ENCODE data around the gene ATP10B. TPM values are rescaled to one million over a fixed set of nuclear protein-coding genes. Genes with fewer than 3 reads are reported as not detected.

The ATP10B gene
- polyA plus RNA-seq, 1 of the 3 experiments (the other 2 are of a cell fraction) = not detected

GRCh38 chr5:160749682-160750081, 102.3 kb downstream of the ATP10B start:
- Histone ChIP-seq H3K9ac (no peak overlapping the region), H2AFZ (ENCODE audit: low read depth) (no peak overlapping the region), H3K4me2 (no peak overlapping the region), H3K4me3 (ENCODE audit: low read depth in 2 of 2, low read length in 1 of 2) (no peak overlapping the region), H3K9me3 (no peaks in the 10 kb centered on the region), H3K27me3 (ENCODE audit: insufficient read depth) (peaks cover 9% of the 10 kb centered on the region), H3F3A (replicated peaks; ENCODE audit: insufficient read depth) (no peaks in the 10 kb centered on the region), H4K20me1 (ENCODE audit: insufficient read depth) (no peaks in the 10 kb centered on the region), H3K79me2 (ENCODE audit: insufficient read depth) (no peaks in the 10 kb centered on the region), H3K4me1 (ENCODE audit: control insufficient read depth in 1 of 2, insufficient read depth in 2 of 2, low read depth in 1 of 2, low read length in 1 of 2) (no peaks in the 10 kb centered on the region), H3K36me3 (replicated peaks in 1 of 2; ENCODE audit: control insufficient read depth in 1 of 2, insufficient read depth in 2 of 2, low read length in 1 of 2) (no peaks in the 10 kb centered on the region), H3K27ac (ENCODE audit: low read depth in 2 of 2, low read length in 1 of 2) (no peak overlapping the region), H3K9me2 (no peaks in the 10 kb centered on the region)
- DNase-seq = no peak
- POLR2A ChIA-PET = no interaction called here
- WGBS (ENCODE audit: low lambda C conversion rate) = 3% methylated on average over 5 of the region's 5 CpGs
- TF ChIP-seq ELF1 (IDR thresholded peaks at IDR 0.05) (no peak), FOXJ3 (CRISPR knock-in tag; IDR thresholded peaks at IDR 0.05) (no peak), CHD2 (IDR thresholded peaks at IDR 0.05; ENCODE audit: low read length, partially characterized antibody) (no peak), SIN3A (IDR thresholded peaks at IDR 0.05; ENCODE audit: borderline replicate concordance, low read depth, low read length) (no peak), TEAD4 (IDR thresholded peaks at IDR 0.05; ENCODE audit: borderline replicate concordance, insufficient read depth) (no peak), IRF3 (IDR thresholded peaks at IDR 0.05; ENCODE audit: low read depth, low read length) (no peak)
- CTCF ChIA-PET = no interaction called here

- no peak for DNase-seq
- H3K36me3 ChIP-seq (replicated peaks in 1 of 2; ENCODE audit: control insufficient read depth in 1 of 2, insufficient read depth in 2 of 2, low read length in 1 of 2) = no peaks in the 10 kb centered on the region
- POLR2A ChIA-PET = no interaction called here
- TF ChIP-seq IRF3 (IDR thresholded peaks at IDR 0.05; ENCODE audit: low read depth, low read length) = no peak
- no peak for TF ChIP-seq NRF1 (IDR thresholded peaks at IDR 0.05; ENCODE audit: low read depth, low read length)
- no peak for TF ChIP-seq ZBTB33 (IDR thresholded peaks at IDR 0.05; ENCODE audit: borderline replicate concordance, low read depth)
- no peak for TF ChIP-seq TAF1 (IDR thresholded peaks at IDR 0.05; ENCODE audit: borderline replicate concordance, low read depth, low read length)
- no peak for TF ChIP-seq JUND (IDR thresholded peaks at IDR 0.05)
- no peak for TF ChIP-seq CTCF (IDR thresholded peaks at IDR 0.05)
- no peak for TF ChIP-seq GATA2 (CRISPR knock-in tag; IDR thresholded peaks at IDR 0.05)
- no peak for TF ChIP-seq FOXM1 (IDR thresholded peaks at IDR 0.05; ENCODE audit: low read depth)
- no peak for TF ChIP-seq EP300 (IDR thresholded peaks at IDR 0.05; ENCODE audit: borderline replicate concordance in 1 of 2, low read depth in 1 of 2, low read length in 1 of 2)
- TF ChIP-seq POLR2AphosphoS5 (IDR thresholded peaks at IDR 0.05; ENCODE audit: low read depth, low read length) = no peak
- TF ChIP-seq FOXJ3 (CRISPR knock-in tag; IDR thresholded peaks at IDR 0.05) = no peak
- H3F3A ChIP-seq (replicated peaks; ENCODE audit: insufficient read depth) = no peaks in the 10 kb centered on the region
- H3K27me3 ChIP-seq (ENCODE audit: insufficient read depth) = peaks cover 9% of the 10 kb centered on the region
- no peak overlapping the region for H3K27ac ChIP-seq (ENCODE audit: low read depth in 2 of 2, low read length in 1 of 2)
- H3K4me1 ChIP-seq (ENCODE audit: control insufficient read depth in 1 of 2, insufficient read depth in 2 of 2, low read depth in 1 of 2, low read length in 1 of 2) = no peaks in the 10 kb centered on the region
- H4K20me1 ChIP-seq (ENCODE audit: insufficient read depth) = no peaks in the 10 kb centered on the region
- 50% methylated on average over 3 of the region's 3 CpGs for WGBS (ENCODE audit: low lambda C conversion rate)
- no peaks in the 10 kb centered on the region for H3K9me3 ChIP-seq
- H3K4me3 ChIP-seq (ENCODE audit: low read depth in 2 of 2, low read length in 1 of 2) = no peak overlapping the region
- CTCF ChIA-PET = no interaction called here
- no peaks in the 10 kb centered on the region for H3K79me2 ChIP-seq (ENCODE audit: insufficient read depth)
- H3K9me2 ChIP-seq = no peaks in the 10 kb centered on the region
- H3K9ac ChIP-seq = no peak overlapping the region
- H2AFZ ChIP-seq (ENCODE audit: low read depth) = no peak overlapping the region
- H3K4me2 ChIP-seq = no peak overlapping the region
Measured at GRCh38 chr5:160749026-160749425, 103.0 kb downstream of the ATP10B start.

Measured in SK-N-SH (cell line).